ENCODE data around the gene LDHAL6B.

DNA sequence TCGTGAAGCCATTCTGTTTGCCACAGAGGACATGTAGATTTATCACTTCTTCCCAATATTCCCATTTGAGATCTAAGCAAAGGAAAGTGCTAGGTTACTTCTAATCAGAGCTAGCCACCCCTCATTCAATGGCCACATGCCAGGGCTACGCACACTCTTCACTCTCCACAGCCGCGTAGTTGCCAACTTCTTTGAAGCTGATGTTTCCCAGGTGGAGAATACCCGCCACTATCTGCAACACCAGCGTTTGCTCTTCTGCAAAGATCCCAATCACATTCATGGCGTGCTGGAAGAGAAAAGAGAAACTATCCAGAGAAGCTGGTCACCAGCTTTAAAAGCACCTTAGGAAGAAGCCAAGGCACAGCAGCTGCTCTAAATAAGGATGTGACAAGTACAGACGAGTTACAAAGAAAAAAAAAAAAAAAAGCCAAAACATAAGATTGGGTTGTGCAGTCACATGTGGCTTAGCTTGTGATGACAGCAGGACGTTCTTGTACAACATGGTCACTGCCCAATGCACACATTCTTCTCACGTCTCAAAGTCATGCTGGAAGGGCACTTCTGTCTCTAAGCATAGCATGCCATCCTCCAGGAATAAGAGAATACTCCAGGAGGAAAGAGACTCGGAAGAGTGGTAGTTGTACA lies 16.4 kb downstream of the LDHAL6B start:
- TF ChIP-seq, protein P1, sequence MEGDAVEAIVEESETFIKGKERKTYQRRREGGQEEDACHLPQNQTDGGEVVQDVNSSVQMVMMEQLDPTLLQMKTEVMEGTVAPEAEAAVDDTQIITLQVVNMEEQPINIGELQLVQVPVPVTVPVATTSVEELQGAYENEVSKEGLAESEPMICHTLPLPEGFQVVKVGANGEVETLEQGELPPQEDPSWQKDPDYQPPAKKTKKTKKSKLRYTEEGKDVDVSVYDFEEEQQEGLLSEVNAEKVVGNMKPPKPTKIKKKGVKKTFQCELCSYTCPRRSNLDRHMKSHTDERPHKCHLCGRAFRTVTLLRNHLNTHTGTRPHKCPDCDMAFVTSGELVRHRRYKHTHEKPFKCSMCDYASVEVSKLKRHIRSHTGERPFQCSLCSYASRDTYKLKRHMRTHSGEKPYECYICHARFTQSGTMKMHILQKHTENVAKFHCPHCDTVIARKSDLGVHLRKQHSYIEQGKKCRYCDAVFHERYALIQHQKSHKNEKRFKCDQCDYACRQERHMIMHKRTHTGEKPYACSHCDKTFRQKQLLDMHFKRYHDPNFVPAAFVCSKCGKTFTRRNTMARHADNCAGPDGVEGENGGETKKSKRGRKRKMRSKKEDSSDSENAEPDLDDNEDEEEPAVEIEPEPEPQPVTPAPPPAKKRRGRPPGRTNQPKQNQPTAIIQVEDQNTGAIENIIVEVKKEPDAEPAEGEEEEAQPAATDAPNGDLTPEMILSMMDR (conservative IDR thresholded peaks at IDR 0.05; ENCODE audit: low read depth in 2 of 2): no peak
- TF ChIP-seq CREB1 (CRISPR knock-in tag; IDR thresholded peaks at IDR 0.05; ENCODE audit: low read depth) (no peak), EZH2 (IDR thresholded peaks at IDR 0.05; ENCODE audit: low read depth, unreplicated experiment) (no peak), EZH2phosphoT487 (IDR thresholded peaks at IDR 0.05; ENCODE audit: unreplicated experiment) (no peak), POLR2AphosphoS5 (IDR thresholded peaks at IDR 0.05; ENCODE audit: low read depth) (no peak), NANOG (IDR thresholded peaks at IDR 0.05; ENCODE audit: borderline replicate concordance) (no peak)
- TF ChIP-seq, protein P2, sequence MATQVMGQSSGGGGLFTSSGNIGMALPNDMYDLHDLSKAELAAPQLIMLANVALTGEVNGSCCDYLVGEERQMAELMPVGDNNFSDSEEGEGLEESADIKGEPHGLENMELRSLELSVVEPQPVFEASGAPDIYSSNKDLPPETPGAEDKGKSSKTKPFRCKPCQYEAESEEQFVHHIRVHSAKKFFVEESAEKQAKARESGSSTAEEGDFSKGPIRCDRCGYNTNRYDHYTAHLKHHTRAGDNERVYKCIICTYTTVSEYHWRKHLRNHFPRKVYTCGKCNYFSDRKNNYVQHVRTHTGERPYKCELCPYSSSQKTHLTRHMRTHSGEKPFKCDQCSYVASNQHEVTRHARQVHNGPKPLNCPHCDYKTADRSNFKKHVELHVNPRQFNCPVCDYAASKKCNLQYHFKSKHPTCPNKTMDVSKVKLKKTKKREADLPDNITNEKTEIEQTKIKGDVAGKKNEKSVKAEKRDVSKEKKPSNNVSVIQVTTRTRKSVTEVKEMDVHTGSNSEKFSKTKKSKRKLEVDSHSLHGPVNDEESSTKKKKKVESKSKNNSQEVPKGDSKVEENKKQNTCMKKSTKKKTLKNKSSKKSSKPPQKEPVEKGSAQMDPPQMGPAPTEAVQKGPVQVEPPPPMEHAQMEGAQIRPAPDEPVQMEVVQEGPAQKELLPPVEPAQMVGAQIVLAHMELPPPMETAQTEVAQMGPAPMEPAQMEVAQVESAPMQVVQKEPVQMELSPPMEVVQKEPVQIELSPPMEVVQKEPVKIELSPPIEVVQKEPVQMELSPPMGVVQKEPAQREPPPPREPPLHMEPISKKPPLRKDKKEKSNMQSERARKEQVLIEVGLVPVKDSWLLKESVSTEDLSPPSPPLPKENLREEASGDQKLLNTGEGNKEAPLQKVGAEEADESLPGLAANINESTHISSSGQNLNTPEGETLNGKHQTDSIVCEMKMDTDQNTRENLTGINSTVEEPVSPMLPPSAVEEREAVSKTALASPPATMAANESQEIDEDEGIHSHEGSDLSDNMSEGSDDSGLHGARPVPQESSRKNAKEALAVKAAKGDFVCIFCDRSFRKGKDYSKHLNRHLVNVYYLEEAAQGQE (IDR thresholded peaks at IDR 0.05; ENCODE audit: unreplicated experiment): no peak
